H1 (cell line): Measurements from ENCODE around the gene ARHGAP24. TPM values are rescaled to one million over a fixed set of nuclear protein-coding genes. Genes with fewer than 3 reads are reported as not detected.

Source experiments
- SIN3A ChIP-seq, 2 experiments: IDR thresholded peaks in 1 of 2; conservative IDR thresholded peaks in 1 of 2; 2 replicates each; pipeline ENCODE4 v1.6.1; 2011 to 2012; ENCODE audit warnings: low read length in 2 of 2, improper control_type of control experiment in 1 of 2, low read depth in 1 of 2, mild to moderate bottlenecking in 1 of 2
- polyA plus RNA-seq, 7 experiments: library from polyadenylated mRNA; depleted of rRNA in 3 of 7; stranded (reverse) in 5 of 7; unstranded in 2 of 7; fragments of >200 nt in 5 of 7; fragments of 200-250 nt in 2 of 7; gene quantifications; 1 replicate in 5 of 7; 2 replicates in 1 of 7; 4 replicates in 1 of 7; pipeline versions ENCODE4 v1.2.1 to v1.2.3, GENCODE V29; 2011 to 2013; ENCODE audit warnings: missing spikeins in 2 of 7, mixed read lengths in 2 of 7
- total RNA-seq: library from RNA; stranded (reverse); fragmentation: NEBNext Ultra II Directional; extraction: Animal tissue kit (Norgen Biotek cat#: 25700); gene quantifications from 2 replicates; pipeline ENCODE4 v1.2.1, GENCODE V29; 2021

ARHGAP24 gene
- total and polyA plus RNA-seq, 2 of the 8 experiments (the other 6 are each of a cell fraction or from before 2014, with no cell fraction given), result 0.08 to 0.50 TPM

GRCh38 chr4:85587952-85588351 is 113.0 kb downstream of the ARHGAP24 start (continued):
- TF ChIP-seq SIN3A (conservative IDR thresholded peaks at IDR 0.05 in 1 of 2, IDR thresholded peaks at IDR 0.05 in 1 of 2; ENCODE audit: low read depth in 1 of 2, low read length in 2 of 2), result no peak
